22Rv1 (cell line): ENCODE data around the gene SIN3B.

Experiments
- H3K27ac ChIP-seq: fragments of 450-650 bp; 2 replicates; pipeline ENCODE4 v1.5.1; 2017
- CTCF ChIP-seq: fragments of 450-650 bp; IDR thresholded peaks from 2 replicates; pipeline ENCODE4 v1.5.1; 2017; ENCODE audit warnings: mild to moderate bottlenecking
- ZFX ChIP-seq: fragments of 450-650 bp; IDR thresholded peaks from 2 replicates; pipeline ENCODE4 v1.6.1; 2017; ENCODE audit warnings: antibody characterized with exemption, borderline replicate concordance

The SIN3B gene

GRCh38 chr19:16807549-16808284, 21.5 kb upstream of the SIN3B start:
- TF ChIP-seq CTCF (no peak), ZFX (no peak)
- H3K27ac ChIP-seq: no peak overlapping the region

DNA sequence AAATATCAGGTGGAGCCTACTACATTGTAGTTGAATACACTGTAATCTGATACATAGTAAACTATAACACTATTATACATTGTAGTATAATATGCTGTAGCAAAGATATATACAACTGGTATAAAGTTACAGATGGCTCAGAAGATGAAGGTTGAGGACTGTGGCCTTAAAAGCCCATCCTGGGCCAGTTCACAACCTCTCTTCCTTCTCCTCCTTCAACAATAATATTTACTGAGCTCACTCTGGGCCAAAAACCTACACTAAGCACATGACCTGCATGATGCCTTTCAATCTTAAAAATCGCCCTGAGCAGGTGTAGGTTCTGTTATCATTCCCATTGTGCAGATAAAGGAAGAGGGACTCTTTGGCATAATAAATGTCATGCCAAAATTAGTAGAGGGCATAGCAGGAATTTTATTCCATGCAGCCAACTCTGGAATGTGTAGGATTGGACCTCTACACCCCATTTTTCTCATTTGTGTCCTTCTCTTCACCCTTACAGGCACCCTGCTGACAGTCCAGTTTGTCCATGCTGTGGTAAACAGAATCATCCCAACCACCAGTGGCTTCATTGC, 14.6 kb upstream of the SIN3B start:
- no peak overlapping the region for H3K27ac ChIP-seq

DNA sequence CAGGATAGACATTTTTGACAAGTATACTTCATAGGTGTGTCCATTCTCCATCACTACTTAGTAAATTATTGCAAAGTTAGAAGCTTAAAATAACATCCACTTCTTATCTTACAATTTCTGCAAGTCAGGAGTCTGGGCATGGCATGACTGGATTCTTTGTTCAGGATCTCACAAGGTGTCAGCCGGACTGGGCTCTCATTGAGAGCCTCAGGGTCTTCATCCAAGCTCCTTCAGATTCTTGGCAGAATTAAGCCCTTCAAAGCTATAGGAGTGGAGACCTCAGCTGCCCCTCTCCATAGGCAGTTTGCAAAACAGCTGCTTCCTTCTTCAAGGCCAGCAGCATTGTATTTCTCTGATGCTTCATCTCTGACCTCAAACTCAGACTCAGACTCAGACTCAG, 9.1 kb upstream of the SIN3B start:
- TF ChIP-seq CTCF (no peak), ZFX (no peak)
- no peak overlapping the region for H3K27ac ChIP-seq

More for the DNA sequence above, 14.6 kb upstream of the SIN3B start:
- TF ChIP-seq CTCF (no peak), ZFX (no peak)

- no peak overlapping the region for H3K27ac ChIP-seq
- TF ChIP-seq ZFX (no peak), CTCF (no peak)
Observed at GRCh38 chr19:16821081-16821480, 8.1 kb upstream of the SIN3B start.

DNA sequence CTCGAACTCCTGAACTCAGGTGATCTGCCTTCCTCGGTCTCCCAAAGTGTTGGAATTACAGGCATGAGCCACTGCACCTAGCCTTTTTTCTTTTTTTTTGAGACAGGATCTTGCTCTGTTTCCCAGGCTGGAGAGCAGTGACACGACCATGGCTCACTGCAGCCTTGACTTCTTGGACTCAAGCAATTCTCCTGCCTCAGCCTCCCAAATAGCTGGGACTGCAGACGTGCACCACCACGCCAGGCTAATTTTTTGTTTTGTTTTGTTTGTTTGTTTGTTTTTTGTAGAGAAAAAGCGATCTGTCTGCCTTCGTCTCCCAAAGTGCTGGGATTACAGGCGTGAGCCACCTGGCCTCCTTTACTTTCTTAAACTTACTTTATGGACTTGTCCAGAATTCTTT, 6.5 kb upstream of the SIN3B start:
- no peak for TF ChIP-seq CTCF
- TF ChIP-seq ZFX: no peak
- H3K27ac ChIP-seq: no peak overlapping the region

- H3K27ac ChIP-seq: peak overlapping the region; percentile 43
- TF ChIP-seq ZFX (no peak), CTCF (no peak)
Observed at GRCh38 chr19:16824658-16825311, 4.4 kb upstream of the SIN3B start.

GRCh38 chr19:16825312-16826052, 3.7 kb upstream of the SIN3B start:
- peak overlapping the region; percentile 43 for H3K27ac ChIP-seq
- TF ChIP-seq CTCF (no peak), ZFX (no peak)
